ENCODE measurements around the gene ADAM29.

The ADAM29 gene

GRCh38 chr4:174880001-174880400 lies 38.2 kb upstream of the ADAM29 start:
- Histone ChIP-seq H3K4me1 (ENCODE audit: low read length) (no peaks in the 10 kb centered on the region), H2AFZ (ENCODE audit: low read length) (no peak overlapping the region), H3K4me2 (ENCODE audit: low read depth, low read length) (no peak overlapping the region), H3K79me2 (ENCODE audit: low read length) (no peaks in the 10 kb centered on the region), H3K4me3 (ENCODE audit: low read length) (no peak overlapping the region), H3K36me3 (replicated peaks; ENCODE audit: insufficient read depth, low read length) (no peaks in the 10 kb centered on the region), H3K9me2 (replicated peaks; ENCODE audit: insufficient read depth, low read length) (no peaks in the 10 kb centered on the region), H3K27ac (ENCODE audit: low read length) (no peak overlapping the region), H3K27me3 (replicated peaks; ENCODE audit: insufficient read depth, low read length) (no peaks in the 10 kb centered on the region), H4K20me1 (ENCODE audit: insufficient read depth, low read length) (no peaks in the 10 kb centered on the region), H3K9ac (ENCODE audit: low read length) (no peak overlapping the region), H3K9me3 (replicated peaks; ENCODE audit: insufficient read depth, low read length) (no peaks in the 10 kb centered on the region), H3F3A (ENCODE audit: insufficient read depth, low read length) (no peaks in the 10 kb centered on the region)
- no peak for DNase-seq
- TF ChIP-seq CTCF (IDR thresholded peaks at IDR 0.05; ENCODE audit: low read length): no peak
- TF ChIP-seq EZH2phosphoT487 (IDR thresholded peaks at IDR 0.05; ENCODE audit: low read length): no peak
- TF ChIP-seq EZH2 (optimal IDR thresholded peaks at IDR 0.05; ENCODE audit: low read depth, low read length): no peak

- H3K27ac ChIP-seq (ENCODE audit: low read length): no peak overlapping the region
- H3K36me3 ChIP-seq (replicated peaks; ENCODE audit: insufficient read depth, low read length): no peaks in the 10 kb centered on the region
- H3K9me2 ChIP-seq (replicated peaks; ENCODE audit: insufficient read depth, low read length): no peaks in the 10 kb centered on the region
- no peak overlapping the region for H3K4me3 ChIP-seq (ENCODE audit: low read length)
- no peaks in the 10 kb centered on the region for H3K27me3 ChIP-seq (replicated peaks; ENCODE audit: insufficient read depth, low read length)
- no peak overlapping the region for H2AFZ ChIP-seq (ENCODE audit: low read length)
- no peak overlapping the region for H3K9ac ChIP-seq (ENCODE audit: low read length)
- no peaks in the 10 kb centered on the region for H4K20me1 ChIP-seq (ENCODE audit: insufficient read depth, low read length)
- H3K79me2 ChIP-seq (ENCODE audit: low read length): no peaks in the 10 kb centered on the region
- H3K9me3 ChIP-seq (replicated peaks; ENCODE audit: insufficient read depth, low read length): no peaks in the 10 kb centered on the region
- DNase-seq: no peak
- H3K4me1 ChIP-seq (ENCODE audit: low read length): no peaks in the 10 kb centered on the region
- TF ChIP-seq EZH2phosphoT487 (IDR thresholded peaks at IDR 0.05; ENCODE audit: low read length) (no peak), EZH2 (optimal IDR thresholded peaks at IDR 0.05; ENCODE audit: low read depth, low read length) (no peak), CTCF (IDR thresholded peaks at IDR 0.05; ENCODE audit: low read length) (no peak)
- H3K4me2 ChIP-seq (ENCODE audit: low read depth, low read length): no peak overlapping the region; the same call in 1 of the 2 replicates
- no peaks in the 10 kb centered on the region for H3F3A ChIP-seq (ENCODE audit: insufficient read depth, low read length)
These were observed 35.7 kb upstream of the ADAM29 start for GRCh38 chr4:174882317-174882992.

GRCh38 chr4:174907508-174907907 lies 10.7 kb upstream of the ADAM29 start:
- Histone ChIP-seq H3K9me2 (replicated peaks; ENCODE audit: insufficient read depth, low read length) (no peaks in the 10 kb centered on the region), H3K9ac (ENCODE audit: low read length) (no peak overlapping the region), H3F3A (ENCODE audit: insufficient read depth, low read length) (no peaks in the 10 kb centered on the region), H3K27me3 (replicated peaks; ENCODE audit: insufficient read depth, low read length) (no peaks in the 10 kb centered on the region), H3K4me3 (ENCODE audit: low read length) (no peak overlapping the region), H3K4me2 (ENCODE audit: low read depth, low read length) (no peak overlapping the region), H3K9me3 (replicated peaks; ENCODE audit: insufficient read depth, low read length) (no peaks in the 10 kb centered on the region; the same call in 1 of the 2 replicates), H3K27ac (ENCODE audit: low read length) (no peak overlapping the region), H3K36me3 (replicated peaks; ENCODE audit: insufficient read depth, low read length) (no peaks in the 10 kb centered on the region), H3K79me2 (ENCODE audit: low read length) (no peaks in the 10 kb centered on the region), H2AFZ (ENCODE audit: low read length) (no peak overlapping the region), H3K4me1 (ENCODE audit: low read length) (no peaks in the 10 kb centered on the region), H4K20me1 (ENCODE audit: insufficient read depth, low read length) (no peaks in the 10 kb centered on the region)
- TF ChIP-seq CTCF (IDR thresholded peaks at IDR 0.05; ENCODE audit: low read length) (no peak), EZH2 (optimal IDR thresholded peaks at IDR 0.05; ENCODE audit: low read depth, low read length) (no peak), EZH2phosphoT487 (IDR thresholded peaks at IDR 0.05; ENCODE audit: low read length) (no peak)
- no peak for DNase-seq

Measured in MM.1S (cell line).